Activated T-helper 1 cell treated with anti-CD3 and anti-CD28 coated beads, Interleukin-12 subunit alpha, Interleukin-12 subunit beta, Interleukin-2, Interleukin-4 antibody, amounts not matched to agents 30 ng/mL and 10 ng/mL and 1 ng/mL, durations not matched to agents 14 hours and 24 hours and 36 hours (primary cell): ENCODE measurements around the gene ANKRD55. TPM values are rescaled to one million over a fixed set of nuclear protein-coding genes. Genes with fewer than 3 reads are reported as not detected.
A peak's percentile ranks its signal among the peaks of the same experiment; 100 is the strongest.
"Not testable (repeated sequence)": the region's sequence is repeated elsewhere in the genome, so short reads cannot be mapped to it uniquely, and the experiment has no call there.

ENCODE experiments used
- DNase-seq: peaks from one replicate; pipeline ENCODE4 v3.0.0; 2021; ENCODE audit warnings: low spot score
- H3K27ac Mint-ChIP-seq: one replicate; pipeline ENCODE4 v1.8.0; 2021; ENCODE audit warnings: mild to moderate bottlenecking, mixed read lengths
- H3K27me3 Mint-ChIP-seq: one replicate; pipeline ENCODE4 v1.8.0; 2022; ENCODE audit warnings: mild to moderate bottlenecking, moderate library complexity, mixed read lengths; ENCODE audit not compliant: insufficient read depth
- H3K36me3 Mint-ChIP-seq: one replicate; pipeline ENCODE4 v1.8.0; 2021; ENCODE audit warnings: low read depth, mixed read lengths
- H3K4me1 Mint-ChIP-seq: one replicate; pipeline ENCODE4 v1.8.0; 2021; ENCODE audit warnings: low read depth, mixed read lengths
- H3K4me3 Mint-ChIP-seq: one replicate; pipeline ENCODE4 v1.8.0; 2021; ENCODE audit warnings: mild to moderate bottlenecking, moderate library complexity, mixed read lengths
- H3K9me3 Mint-ChIP-seq: one replicate; pipeline ENCODE4 v1.8.0; 2021; ENCODE audit warnings: mixed read lengths
- intact Hi-C: fragments of 100-400 bp; cut with micrococcal nuclease; formaldehyde crosslinking; loops from one replicate; pipeline ENCODE4 v1.15.1; 2024
- total RNA-seq: library from RNA; stranded (reverse); gene quantifications from 2 replicates; pipeline ENCODE4 v1.2.3, GENCODE V29; 2022

Gene ANKRD55
- total RNA-seq, 1 donor from 2014 or later = 1.0 TPM

DNA sequence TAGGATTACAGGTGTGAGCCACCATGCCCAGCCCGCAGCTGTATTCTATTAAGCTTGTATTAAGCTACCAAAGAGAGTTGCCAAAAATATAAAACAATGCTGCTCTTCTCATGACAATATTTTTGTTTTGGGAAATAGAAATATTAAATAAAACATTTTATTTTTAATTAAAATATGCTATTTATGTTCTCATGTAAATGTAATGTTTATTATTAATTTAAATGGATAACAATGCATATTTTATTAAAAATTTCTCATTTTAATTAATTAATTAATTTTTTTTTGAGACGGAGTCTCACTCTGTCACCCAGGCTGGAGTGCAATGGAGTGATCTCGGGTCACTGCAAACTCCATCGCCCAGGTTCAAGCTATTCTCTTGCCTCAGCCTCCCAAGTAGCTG lies 117.5 kb downstream of the ANKRD55 start:
- Mint-ChIP-seq H3K27me3 (no peaks in the 10 kb centered on the region), H3K36me3 (peaks cover 6% of the 10 kb centered on the region)
- intact Hi-C loops = no loop called here

DNA sequence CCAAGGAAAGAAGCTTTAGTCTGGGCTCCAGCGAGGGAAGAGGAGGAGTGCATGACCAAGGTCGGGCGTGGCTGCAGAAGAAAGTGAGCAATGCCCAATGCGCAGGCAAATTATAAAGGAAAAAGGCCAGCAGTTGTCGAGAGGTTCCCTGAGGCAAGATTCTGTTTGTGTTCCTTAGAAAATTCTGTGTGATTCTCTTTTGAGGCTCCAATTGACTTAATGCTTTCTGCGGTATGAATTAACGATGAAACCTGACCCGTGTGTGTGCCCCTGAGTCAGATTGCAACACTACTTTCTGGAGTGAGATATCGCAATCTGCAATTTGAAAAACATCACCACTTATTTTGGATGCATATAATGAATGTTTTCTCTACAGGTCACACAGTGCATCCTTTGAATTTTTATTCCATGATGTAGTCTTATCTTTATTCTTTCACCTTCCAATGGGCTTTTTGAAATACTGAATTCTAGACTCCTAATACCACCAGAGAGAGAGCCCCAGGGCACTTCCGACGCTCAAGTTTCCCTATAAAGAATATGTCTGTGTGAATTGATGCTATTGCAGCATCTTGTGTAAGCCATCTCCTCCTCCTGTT lies 120.5 kb downstream of the ANKRD55 start:
- intact Hi-C loops = loop anchor here (2.0 kb wide), 1 partner anchor 14 kb away; no protein-coding TSS in a partner anchor
- H3K27ac Mint-ChIP-seq = no peak overlapping the region
- peaks cover 9% of the 10 kb centered on the region for H3K36me3 Mint-ChIP-seq
- no peaks in the 10 kb centered on the region for H3K9me3 Mint-ChIP-seq
- peaks cover 16% of the 10 kb centered on the region for H3K4me1 Mint-ChIP-seq
- H3K27me3 Mint-ChIP-seq = no peaks in the 10 kb centered on the region
- DNase-seq = no peak
- no peak overlapping the region for H3K4me3 Mint-ChIP-seq

More for the DNA sequence above, 117.5 kb downstream of the ANKRD55 start:
- H3K4me1 Mint-ChIP-seq = peaks cover 8% of the 10 kb centered on the region
- no peak overlapping the region for H3K27ac Mint-ChIP-seq
- DNase-seq = no peak
- no peaks in the 10 kb centered on the region for H3K9me3 Mint-ChIP-seq
- H3K4me3 Mint-ChIP-seq = no peak overlapping the region

DNA sequence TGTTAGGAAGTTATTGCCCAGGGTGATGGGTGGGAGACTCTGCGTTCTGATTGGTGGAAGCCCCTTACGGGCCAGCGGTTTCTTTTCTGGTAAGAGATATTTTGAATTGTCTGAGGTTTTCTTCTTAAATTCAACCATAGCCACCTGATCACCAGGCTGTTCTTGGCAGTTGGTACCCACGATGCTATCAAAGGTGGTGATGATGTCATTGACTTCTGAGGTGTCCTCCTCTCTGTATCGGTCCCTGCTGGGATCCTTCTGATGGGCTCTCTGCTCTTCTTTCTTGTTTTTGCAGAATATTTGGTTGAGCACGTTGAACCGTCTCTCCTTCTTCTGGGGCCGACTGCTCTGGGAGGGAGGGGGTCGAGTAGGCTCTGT lies 121.7 kb downstream of the ANKRD55 start:
- intact Hi-C loops = no loop called here

DNA sequence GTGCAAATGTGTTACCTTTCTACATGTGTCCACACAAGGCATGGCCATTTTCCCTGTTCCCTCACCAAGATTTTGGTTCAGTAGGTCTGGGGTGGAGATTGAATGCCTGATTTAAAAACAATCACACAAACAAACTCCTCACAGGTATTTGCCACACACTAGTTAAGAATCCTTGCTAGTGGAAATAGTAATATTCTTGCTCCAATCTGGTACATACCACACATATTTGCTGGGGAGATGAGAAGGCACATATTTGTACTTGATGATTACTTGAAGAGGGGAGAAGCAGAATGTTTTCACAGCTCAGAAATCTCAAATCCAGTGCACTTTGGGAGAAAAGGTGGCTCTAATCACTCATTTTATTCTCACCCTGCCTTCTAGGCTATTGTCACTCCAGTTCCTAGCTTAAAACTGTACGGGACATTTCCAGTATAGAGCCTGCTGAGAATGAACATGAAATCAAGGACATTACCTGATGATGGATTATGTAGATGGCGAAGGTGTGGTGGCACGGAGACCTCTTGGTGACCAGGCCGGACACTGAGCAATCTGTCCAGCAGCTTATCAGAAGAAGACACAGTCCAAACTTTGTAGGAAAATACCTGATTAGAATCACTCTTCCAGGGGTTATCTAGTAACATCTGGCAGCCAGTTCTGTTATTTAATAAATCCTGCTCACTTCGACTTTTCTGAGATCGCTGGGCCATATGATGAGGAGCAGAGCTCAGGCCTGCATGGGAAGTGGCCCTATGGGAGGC lies 122.3 kb downstream of the ANKRD55 start:
- no peaks in the 10 kb centered on the region for H3K27me3 Mint-ChIP-seq
- H3K27ac Mint-ChIP-seq = no peak overlapping the region
- DNase-seq = no peak
- no peak overlapping the region for H3K4me3 Mint-ChIP-seq
- intact Hi-C loops = no loop called here
- H3K9me3 Mint-ChIP-seq = no peaks in the 10 kb centered on the region
- peaks cover 23% of the 10 kb centered on the region for H3K4me1 Mint-ChIP-seq
- H3K36me3 Mint-ChIP-seq = peaks cover 9% of the 10 kb centered on the region

More for the DNA sequence above, 121.7 kb downstream of the ANKRD55 start:
- no peak overlapping the region for H3K27ac Mint-ChIP-seq
- peaks cover 20% of the 10 kb centered on the region for H3K4me1 Mint-ChIP-seq
- H3K36me3 Mint-ChIP-seq = peaks cover 9% of the 10 kb centered on the region
- no peak overlapping the region for H3K4me3 Mint-ChIP-seq
- no peaks in the 10 kb centered on the region for H3K9me3 Mint-ChIP-seq
- no peaks in the 10 kb centered on the region for H3K27me3 Mint-ChIP-seq
- no peak for DNase-seq

DNA sequence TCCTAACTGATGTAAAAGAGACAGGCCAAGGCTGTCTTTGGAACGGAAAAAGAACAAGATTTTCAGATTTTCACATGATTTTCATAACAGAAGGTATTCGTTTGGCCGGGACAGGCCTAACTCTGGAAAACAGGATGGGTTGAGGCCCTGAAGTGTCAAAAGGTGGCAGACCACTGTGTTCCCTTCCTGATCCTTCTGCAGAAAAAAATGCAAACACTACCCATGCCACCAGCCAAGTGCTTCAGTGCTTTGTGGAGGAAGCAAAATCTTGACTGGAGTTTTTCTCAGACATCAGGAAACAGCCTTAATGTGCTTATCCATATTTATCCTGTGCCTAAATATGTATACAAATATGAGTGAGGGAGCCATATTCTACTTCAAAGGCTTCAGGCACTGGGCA lies 124.9 kb downstream of the ANKRD55 start:
- intact Hi-C loops = loop anchor here (1.0 kb wide), 1 partner anchor 8 kb away; no protein-coding TSS in a partner anchor
- Mint-ChIP-seq H3K27ac (peak overlapping the region; percentile 63), H3K27me3 (no peaks in the 10 kb centered on the region), H3K36me3 (peaks cover 9% of the 10 kb centered on the region), H3K4me3 (no peak overlapping the region), H3K4me1 (peaks cover 48% of the 10 kb centered on the region), H3K9me3 (no peaks in the 10 kb centered on the region)
- DNase-seq = no peak

DNA sequence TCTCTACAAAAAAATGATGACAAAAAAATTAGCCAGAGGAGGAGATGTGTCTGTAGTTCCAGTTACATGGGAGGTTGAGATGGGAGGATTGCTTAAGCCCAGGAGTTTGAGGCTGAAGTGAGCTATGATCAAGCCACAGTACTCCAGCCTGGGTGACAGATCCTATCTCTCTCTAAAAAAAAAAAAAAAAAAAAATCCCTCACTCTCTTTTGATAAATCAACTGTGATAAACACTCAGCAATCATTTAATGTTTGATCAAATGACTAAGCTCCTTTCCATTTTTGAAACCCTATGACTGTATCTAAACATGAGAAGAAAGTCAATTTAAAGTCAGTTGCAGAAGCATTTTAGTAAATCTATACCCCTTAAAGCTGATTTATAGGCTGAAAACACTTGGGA lies 126.3 kb downstream of the ANKRD55 start:
- Mint-ChIP-seq H3K4me1 (peaks cover 62% of the 10 kb centered on the region), H3K27me3 (no peaks in the 10 kb centered on the region), H3K36me3 (peaks cover 12% of the 10 kb centered on the region), H3K27ac (peak overlapping the region; percentile 63), H3K9me3 (no peaks in the 10 kb centered on the region), H3K4me3 (no peak overlapping the region)
- no peak for DNase-seq
- intact Hi-C loops = no loop called here

DNA sequence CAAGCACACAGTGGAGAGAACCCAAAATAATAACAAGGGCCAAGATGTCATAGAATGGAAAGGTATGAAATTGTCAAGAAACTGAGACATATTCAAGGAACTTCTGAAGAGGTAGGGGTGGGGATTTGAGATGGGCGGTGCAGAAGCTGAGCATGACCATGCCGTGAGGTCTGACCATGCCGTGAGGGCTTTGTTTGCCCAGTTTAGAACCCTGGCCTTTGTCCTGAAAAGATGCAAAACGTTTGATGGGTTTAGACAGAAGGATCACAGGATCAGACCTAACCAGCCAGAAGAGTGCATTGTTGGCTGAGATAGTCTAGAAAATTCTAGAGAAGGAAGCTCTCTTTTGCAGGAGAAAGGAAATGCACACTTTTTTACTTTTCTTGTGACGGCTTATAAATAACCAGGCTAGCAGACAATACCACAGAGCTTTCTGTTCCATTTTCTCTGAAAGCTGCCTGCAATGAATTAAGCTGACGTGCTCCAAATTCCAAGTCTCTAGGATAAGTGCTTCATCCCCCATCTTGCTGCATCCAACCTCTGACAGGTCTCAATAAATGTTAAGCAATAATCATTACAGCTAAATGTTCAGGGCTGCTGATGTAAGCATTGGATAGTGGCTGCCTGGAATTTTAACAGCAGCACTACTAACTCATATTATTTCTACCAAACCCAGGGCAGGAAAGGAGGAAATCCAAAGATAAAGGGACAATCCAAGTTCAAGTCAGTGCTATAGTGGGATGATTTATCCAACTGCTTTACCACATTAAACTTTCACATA lies 127.4 kb downstream of the ANKRD55 start:
- peak overlapping the region; percentile 13 for H3K27ac Mint-ChIP-seq
- H3K4me1 Mint-ChIP-seq = peaks cover 70% of the 10 kb centered on the region
- intact Hi-C loops = no loop called here
- H3K9me3 Mint-ChIP-seq = peaks cover 2% of the 10 kb centered on the region
- peaks cover 10% of the 10 kb centered on the region for H3K36me3 Mint-ChIP-seq
- no peak for DNase-seq
- H3K4me3 Mint-ChIP-seq = peak overlapping the region; percentile 3
- H3K27me3 Mint-ChIP-seq = no peaks in the 10 kb centered on the region

DNA sequence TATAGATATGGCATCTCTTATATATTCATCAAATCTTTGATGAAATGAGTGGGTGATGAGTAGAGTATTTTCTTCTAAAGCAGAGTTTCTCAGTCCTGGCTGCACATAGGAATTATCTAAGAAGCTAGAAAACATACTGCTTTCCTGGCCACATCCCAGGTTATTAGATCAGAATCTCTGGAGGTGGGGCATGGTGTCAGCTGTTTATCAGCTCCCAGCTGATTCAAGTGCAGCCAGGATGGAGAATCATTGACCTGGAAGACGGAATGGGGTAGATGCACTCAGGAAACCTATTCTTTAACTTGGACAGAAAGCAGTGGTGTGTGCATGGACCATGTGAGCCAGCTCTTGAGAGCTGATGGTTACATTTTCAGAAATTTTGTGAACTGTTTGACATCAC lies 130.2 kb downstream of the ANKRD55 start:
- no peak for DNase-seq
- H3K9me3 Mint-ChIP-seq = peaks cover 2% of the 10 kb centered on the region
- peak overlapping the region; percentile 21 for H3K4me3 Mint-ChIP-seq
- H3K4me1 Mint-ChIP-seq = peaks cover 89% of the 10 kb centered on the region
- intact Hi-C loops = no loop called here
- peaks cover 10% of the 10 kb centered on the region for H3K36me3 Mint-ChIP-seq
- H3K27ac Mint-ChIP-seq = no peak overlapping the region
- no peaks in the 10 kb centered on the region for H3K27me3 Mint-ChIP-seq

DNA sequence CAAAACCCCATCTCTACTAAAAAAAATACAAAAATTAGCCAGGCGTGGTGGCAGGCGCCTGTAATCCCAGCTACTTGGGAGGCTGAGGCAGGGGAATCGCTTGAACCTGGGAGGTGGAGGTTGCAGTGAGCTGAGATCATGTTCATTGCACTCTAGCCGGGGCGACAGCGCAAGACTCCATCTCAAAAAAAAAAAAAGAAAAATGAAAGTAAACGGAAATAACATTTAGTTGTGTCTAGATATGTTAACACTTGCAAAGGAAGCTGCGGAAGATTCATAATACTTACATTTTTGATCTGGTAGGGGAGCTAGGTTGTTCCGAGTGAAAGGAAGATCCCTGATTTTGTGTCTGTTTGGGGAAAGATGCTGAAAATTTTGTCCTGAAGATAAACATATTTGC lies 130.9 kb downstream of the ANKRD55 start:
- Mint-ChIP-seq H3K4me1 (peaks cover 84% of the 10 kb centered on the region), H3K4me3 (peak overlapping the region; percentile 55), H3K36me3 (peaks cover 10% of the 10 kb centered on the region), H3K27ac (peak overlapping the region; percentile 54)
- intact Hi-C loops, DNase-seq, H3K9me3 Mint-ChIP-seq, H3K27me3 Mint-ChIP-seq: not testable (repeated sequence)

DNA sequence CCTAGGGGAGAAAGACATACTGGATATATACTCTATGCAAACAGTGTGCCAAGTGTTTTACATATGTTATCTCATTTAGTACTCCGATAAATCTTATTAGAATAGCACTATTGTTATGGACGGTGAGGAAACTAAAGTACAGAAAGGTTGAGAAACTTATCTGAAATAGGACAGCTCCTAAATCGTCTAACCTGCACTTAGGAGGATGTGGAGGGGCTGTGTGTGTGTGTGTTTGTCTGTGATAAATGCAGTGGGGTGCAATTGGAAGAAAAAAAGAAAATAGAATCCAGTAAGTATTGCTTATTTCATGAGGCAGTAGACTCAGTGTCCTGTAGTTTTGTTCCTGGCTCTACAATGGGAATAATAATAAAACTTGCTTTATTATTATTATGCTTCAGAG lies 131.9 kb downstream of the ANKRD55 start:
- peak overlapping the region; percentile 88 for H3K27ac Mint-ChIP-seq
- peaks cover 82% of the 10 kb centered on the region for H3K4me1 Mint-ChIP-seq
- H3K9me3 Mint-ChIP-seq = peaks cover 2% of the 10 kb centered on the region
- no peak for DNase-seq
- peak overlapping the region; percentile 65 for H3K4me3 Mint-ChIP-seq
- intact Hi-C loops = loop anchor here (2.0 kb wide), 1 partner anchor 28 kb away; no protein-coding TSS in a partner anchor
- no peaks in the 10 kb centered on the region for H3K27me3 Mint-ChIP-seq
- H3K36me3 Mint-ChIP-seq = peaks cover 10% of the 10 kb centered on the region

DNA sequence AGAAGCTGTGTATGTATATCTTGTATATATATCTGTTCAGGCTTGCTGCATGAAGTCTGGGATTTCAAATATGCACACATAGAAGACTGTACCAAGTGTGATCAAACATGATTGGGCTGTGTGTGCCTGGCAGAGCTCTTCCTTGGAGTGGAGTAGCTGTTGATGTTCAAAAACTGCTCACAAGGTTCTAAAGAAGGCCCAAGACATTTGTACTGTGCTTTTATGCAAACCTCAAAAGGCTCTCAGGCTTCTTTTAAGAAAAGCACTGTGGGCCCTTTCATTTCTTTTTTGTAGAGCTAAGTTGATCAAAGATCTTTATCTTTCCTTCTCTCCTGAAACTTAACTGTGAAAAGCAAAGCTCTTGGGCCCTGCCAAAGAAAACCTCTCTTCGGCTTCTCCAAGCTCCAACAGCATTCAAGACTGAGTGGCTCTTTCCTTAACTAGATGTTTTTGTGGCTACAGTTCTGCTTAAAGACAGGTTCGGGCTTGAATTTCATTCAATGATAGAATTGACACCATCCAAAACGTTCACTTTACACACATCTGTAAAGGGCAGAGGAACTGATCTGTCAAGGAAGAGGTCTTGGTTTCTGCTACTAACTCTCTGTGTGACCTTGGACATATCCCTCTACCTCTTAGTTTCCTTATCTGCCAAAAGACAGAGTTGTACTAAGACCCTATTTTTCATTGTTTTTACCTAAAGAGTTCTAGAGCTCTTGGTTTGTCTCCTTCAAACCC lies 132.5 kb downstream of the ANKRD55 start:
- peak overlapping the region; percentile 88 for H3K27ac Mint-ChIP-seq
- intact Hi-C loops = loop anchor here (1.0 to 2.0 kb wide), 2 partner anchors 8 to 28 kb away; no protein-coding TSS in a partner anchor
- peaks cover 82% of the 10 kb centered on the region for H3K4me1 Mint-ChIP-seq
- H3K4me3 Mint-ChIP-seq = peak overlapping the region; percentile 65
- DNase-seq = no peak
- no peaks in the 10 kb centered on the region for H3K27me3 Mint-ChIP-seq
- H3K9me3 Mint-ChIP-seq = peaks cover 2% of the 10 kb centered on the region
- H3K36me3 Mint-ChIP-seq = peaks cover 10% of the 10 kb centered on the region

DNA sequence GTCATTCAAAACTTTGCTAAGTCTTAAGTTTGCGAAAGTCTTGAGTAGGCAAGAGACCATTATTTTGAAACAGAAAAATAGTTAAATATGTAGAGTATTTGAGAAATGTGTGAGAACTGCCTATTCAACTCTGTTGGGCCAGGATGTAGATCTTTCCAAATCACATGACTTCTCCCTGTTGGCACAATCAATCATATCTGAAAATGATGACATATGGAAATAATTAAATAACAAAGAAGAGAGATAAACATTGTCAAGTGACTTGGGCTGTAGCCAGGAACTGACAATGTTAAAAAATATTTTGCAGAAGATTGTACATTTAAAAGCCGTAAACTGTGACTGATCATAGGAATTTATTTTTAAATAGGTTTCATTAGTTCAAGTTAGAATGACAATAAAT lies 133.8 kb downstream of the ANKRD55 start:
- Mint-ChIP-seq H3K4me1 (peaks cover 82% of the 10 kb centered on the region), H3K27me3 (no peaks in the 10 kb centered on the region), H3K27ac (no peak overlapping the region), H3K4me3 (peak overlapping the region; percentile 3), H3K9me3 (peaks cover 2% of the 10 kb centered on the region), H3K36me3 (peaks cover 12% of the 10 kb centered on the region)
- intact Hi-C loops = no loop called here
- DNase-seq = no peak
